Glutamatergic neuron (in vitro differentiated cells): ENCODE data around the gene MRPL37. TPM values are rescaled to one million over a fixed set of nuclear protein-coding genes. Genes with fewer than 3 reads are reported as not detected.

Experiments used
- DNase-seq: peaks from one replicate; pipeline ENCODE4 v3.0.0; 2022
- H3K27ac Mint-ChIP-seq: one replicate; pipeline ENCODE4 v1.8.0; 2020; ENCODE audit warnings: mild to moderate bottlenecking, mixed read lengths, inconsistent platforms; ENCODE audit not compliant: unreplicated experiment
- H3K27me3 Mint-ChIP-seq: one replicate; pipeline ENCODE4 v1.8.0; 2020; ENCODE audit warnings: mild to moderate bottlenecking, moderate library complexity, mixed read lengths, inconsistent platforms; ENCODE audit not compliant: unreplicated experiment
- H3K36me3 Mint-ChIP-seq: one replicate; pipeline ENCODE4 v1.8.0; 2020; ENCODE audit warnings: mild to moderate bottlenecking, mixed read lengths, inconsistent platforms; ENCODE audit not compliant: unreplicated experiment
- H3K4me1 Mint-ChIP-seq: one replicate; pipeline ENCODE4 v1.8.0; 2020; ENCODE audit warnings: mild to moderate bottlenecking, low read depth, mixed read lengths, inconsistent platforms; ENCODE audit not compliant: unreplicated experiment
- H3K4me3 Mint-ChIP-seq: one replicate; pipeline ENCODE4 v1.8.0; 2020; ENCODE audit warnings: mild to moderate bottlenecking, mixed read lengths, inconsistent platforms; ENCODE audit not compliant: unreplicated experiment
- H3K9me3 Mint-ChIP-seq: one replicate; pipeline ENCODE4 v1.8.0; 2020; ENCODE audit warnings: mild to moderate bottlenecking, moderate library complexity, mixed read lengths, inconsistent platforms; ENCODE audit not compliant: unreplicated experiment
- total RNA-seq: library from RNA; stranded (reverse); fragmentation: NEBNext Ultra II Directional; extraction: Animal tissue kit (Norgen Biotek cat#: 25700); gene quantifications from one replicate; pipeline ENCODE4 v1.2.1, GENCODE V29; 2021; ENCODE audit not compliant: unreplicated experiment
- TF ChIP-seq, protein P1 (sequence below): fragments of 200-600 bp; sonication (generic); IDR thresholded peaks from one replicate; pipeline ENCODE4 v1.5.0; 2021; ENCODE audit not compliant: partially characterized antibody, unreplicated experiment

MRPL37 gene
- total RNA-seq, 1 donor from 2014 or later = 50.9 TPM

DNA sequence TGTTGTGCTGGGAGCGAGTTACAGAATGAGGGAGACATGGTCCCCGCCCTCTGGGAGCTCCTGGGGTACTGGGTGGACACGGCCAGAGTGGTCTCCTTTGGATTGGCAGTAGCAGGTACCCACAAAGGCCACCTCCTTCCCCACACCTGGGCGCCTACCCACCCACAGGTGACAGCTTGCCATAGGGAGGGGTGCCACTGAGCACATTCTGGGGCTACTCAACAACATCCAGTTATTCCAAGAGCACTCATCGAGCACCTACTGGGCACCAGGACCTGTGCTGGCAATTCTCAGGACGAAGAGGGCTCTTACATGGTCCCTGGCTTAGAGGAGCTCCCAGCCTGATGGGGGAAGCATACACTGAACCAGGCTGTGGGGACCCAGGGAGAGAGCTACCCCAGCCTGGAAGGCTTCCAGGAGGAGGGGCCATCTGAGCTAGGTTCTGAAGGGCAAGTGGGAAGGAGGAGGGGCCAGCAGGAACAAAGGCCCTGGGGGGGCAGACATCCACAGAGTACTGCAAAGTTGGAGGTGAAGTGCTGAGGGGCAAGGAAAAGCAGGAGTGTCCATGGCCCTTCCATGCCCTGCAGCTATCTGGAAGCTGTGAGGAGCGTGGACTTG is 22.0 kb downstream of the MRPL37 start:
- no peak overlapping the region for H3K27ac Mint-ChIP-seq
- peaks cover 50% of the 10 kb centered on the region for H3K27me3 Mint-ChIP-seq
- no peak for DNase-seq
- H3K36me3 Mint-ChIP-seq = peaks cover 13% of the 10 kb centered on the region
- TF ChIP-seq, protein P1, sequence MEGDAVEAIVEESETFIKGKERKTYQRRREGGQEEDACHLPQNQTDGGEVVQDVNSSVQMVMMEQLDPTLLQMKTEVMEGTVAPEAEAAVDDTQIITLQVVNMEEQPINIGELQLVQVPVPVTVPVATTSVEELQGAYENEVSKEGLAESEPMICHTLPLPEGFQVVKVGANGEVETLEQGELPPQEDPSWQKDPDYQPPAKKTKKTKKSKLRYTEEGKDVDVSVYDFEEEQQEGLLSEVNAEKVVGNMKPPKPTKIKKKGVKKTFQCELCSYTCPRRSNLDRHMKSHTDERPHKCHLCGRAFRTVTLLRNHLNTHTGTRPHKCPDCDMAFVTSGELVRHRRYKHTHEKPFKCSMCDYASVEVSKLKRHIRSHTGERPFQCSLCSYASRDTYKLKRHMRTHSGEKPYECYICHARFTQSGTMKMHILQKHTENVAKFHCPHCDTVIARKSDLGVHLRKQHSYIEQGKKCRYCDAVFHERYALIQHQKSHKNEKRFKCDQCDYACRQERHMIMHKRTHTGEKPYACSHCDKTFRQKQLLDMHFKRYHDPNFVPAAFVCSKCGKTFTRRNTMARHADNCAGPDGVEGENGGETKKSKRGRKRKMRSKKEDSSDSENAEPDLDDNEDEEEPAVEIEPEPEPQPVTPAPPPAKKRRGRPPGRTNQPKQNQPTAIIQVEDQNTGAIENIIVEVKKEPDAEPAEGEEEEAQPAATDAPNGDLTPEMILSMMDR = no peak
- H3K9me3 Mint-ChIP-seq = peaks cover 51% of the 10 kb centered on the region
- peaks cover 50% of the 10 kb centered on the region for H3K4me1 Mint-ChIP-seq
- no peak overlapping the region for H3K4me3 Mint-ChIP-seq

DNA sequence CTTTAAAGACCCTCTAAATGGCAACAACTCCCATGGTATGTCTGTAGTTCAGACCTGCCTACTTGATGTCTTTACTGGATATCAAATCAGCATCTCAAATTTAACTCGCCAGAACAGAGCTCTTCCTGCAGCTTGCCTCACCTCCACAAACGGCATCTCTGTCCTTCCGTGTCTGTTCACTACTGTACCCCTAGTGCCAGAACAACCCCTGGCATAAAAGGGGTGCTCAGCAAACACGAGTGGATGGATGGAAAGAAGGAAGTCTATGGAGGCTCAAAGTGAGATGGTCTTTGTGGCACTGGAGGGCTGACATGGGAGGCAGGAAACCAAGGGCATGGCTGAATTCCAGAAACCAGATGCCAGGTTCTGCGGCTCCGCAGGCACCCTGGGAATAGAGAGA is 22.7 kb downstream of the MRPL37 start:
- Mint-ChIP-seq H3K9me3 (peaks cover 49% of the 10 kb centered on the region), H3K27ac (peak overlapping the region; percentile 41), H3K4me1 (peaks cover 52% of the 10 kb centered on the region), H3K36me3 (peaks cover 7% of the 10 kb centered on the region), H3K4me3 (no peak overlapping the region), H3K27me3 (peaks cover 52% of the 10 kb centered on the region)
- TF ChIP-seq, protein P1 = no peak
- DNase-seq = no peak

DNA sequence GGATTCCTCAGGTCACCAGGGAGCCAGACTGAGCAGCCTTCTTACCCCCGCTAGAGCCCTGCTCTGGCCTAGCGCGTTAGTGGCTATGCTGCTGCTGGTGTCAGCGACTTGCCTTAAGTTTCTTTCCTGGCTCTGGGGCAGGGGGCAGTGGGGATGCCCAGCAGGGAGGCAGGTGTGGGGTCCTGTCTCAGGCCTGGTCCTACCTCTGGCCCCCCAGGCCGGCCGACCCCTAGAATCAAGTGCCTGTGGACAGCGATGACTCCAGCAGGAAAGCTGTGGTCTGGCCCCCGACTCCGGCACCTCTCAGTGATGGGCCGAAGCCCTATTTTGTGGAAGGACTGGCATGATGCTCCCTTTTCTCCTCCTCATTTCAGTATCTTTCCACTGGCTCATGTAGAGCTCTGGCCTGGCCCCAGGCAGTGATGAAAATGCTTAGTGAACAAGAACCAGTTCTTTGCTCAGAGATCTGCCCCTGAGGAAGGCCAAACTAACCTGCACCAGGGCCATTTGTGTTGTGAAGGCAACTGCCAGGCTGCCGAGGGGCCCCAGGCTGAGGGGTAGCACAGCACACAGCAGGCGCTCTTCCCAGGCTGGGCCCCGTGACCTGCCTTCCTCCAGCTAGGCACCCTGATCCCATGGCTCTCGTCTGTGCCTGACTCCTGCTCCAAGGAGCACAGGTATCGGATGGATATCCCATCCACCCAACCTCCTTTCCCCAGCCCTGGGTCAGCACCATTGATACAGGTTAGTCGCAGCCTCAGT is 23.7 kb downstream of the MRPL37 start:
- peaks cover 4% of the 10 kb centered on the region for H3K36me3 Mint-ChIP-seq
- TF ChIP-seq, protein P1 = no peak
- peaks cover 53% of the 10 kb centered on the region for H3K9me3 Mint-ChIP-seq
- H3K27ac Mint-ChIP-seq = peak overlapping the region; percentile 79
- H3K4me1 Mint-ChIP-seq = peaks cover 59% of the 10 kb centered on the region
- H3K27me3 Mint-ChIP-seq = peaks cover 55% of the 10 kb centered on the region
- H3K4me3 Mint-ChIP-seq = peak overlapping the region; percentile 59
- no peak for DNase-seq

DNA sequence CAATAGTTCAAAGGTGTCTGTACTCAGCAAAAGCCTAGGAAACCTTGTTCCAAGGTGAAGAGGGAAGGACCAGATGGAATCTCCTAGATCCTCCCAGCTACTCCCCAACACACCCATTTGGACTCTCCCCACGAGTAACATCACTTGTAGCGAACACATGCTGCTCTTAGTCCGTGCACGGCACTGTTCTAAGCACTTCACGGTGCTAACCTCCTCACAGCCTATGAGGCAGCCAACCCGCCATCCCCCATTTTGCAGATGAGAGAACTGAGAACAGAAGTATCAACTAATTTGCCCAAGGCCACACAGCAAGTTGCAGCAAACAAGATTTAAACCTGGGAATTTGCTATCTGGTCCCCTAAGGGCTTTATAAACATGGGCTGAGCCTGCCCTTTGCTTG is 24.3 kb downstream of the MRPL37 start:
- Mint-ChIP-seq H3K27ac (peak overlapping the region; percentile 79), H3K4me3 (peak overlapping the region; percentile 59), H3K9me3 (peaks cover 55% of the 10 kb centered on the region), H3K36me3 (peaks cover 4% of the 10 kb centered on the region), H3K4me1 (peaks cover 59% of the 10 kb centered on the region), H3K27me3 (peaks cover 55% of the 10 kb centered on the region)
- DNase-seq = no peak
- TF ChIP-seq, protein P1 = no peak

DNA sequence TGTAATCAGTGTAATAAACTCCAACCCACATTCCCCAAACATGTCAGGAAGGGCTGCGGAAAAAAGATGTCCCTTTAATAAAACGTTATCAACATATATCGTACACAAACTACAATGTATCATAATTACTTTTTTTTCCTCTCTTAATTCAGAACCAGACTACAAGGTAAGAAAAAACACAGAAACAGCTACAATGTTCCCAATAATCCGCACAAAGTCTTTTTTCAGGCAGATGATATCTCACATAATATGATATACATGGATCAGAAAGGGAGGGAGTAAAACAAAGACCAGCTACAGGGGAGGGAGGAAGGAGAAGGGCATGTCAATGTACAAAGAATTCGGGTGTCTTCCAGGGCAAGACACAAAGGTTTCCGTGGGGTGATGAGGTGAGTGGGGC is 25.4 kb downstream of the MRPL37 start:
- no peak for DNase-seq
- Mint-ChIP-seq H3K4me3 (no peak overlapping the region), H3K27me3 (peaks cover 51% of the 10 kb centered on the region), H3K27ac (peak overlapping the region; percentile 65), H3K4me1 (peaks cover 55% of the 10 kb centered on the region), H3K36me3 (peaks cover 4% of the 10 kb centered on the region), H3K9me3 (peaks cover 52% of the 10 kb centered on the region)
- TF ChIP-seq, protein P1 = no peak
